Activated gamma-delta T cell treated with anti-CD3 and anti-CD28 coated beads, Interleukin-2, amount 50 U/mL, for 16 hours (primary cell): ENCODE results near the gene SEC61A2.
"Not testable (repeated sequence)": the region's sequence is repeated elsewhere in the genome, so short reads cannot be mapped to it uniquely, and the experiment has no call there.

ENCODE experiments used
- DNase-seq: peaks from one replicate; pipeline ENCODE4 v3.0.0-alpha.2; 2020; ENCODE audit warnings: low read depth

The SEC61A2 gene

GRCh38 chr10:12129222-12130111 lies at the start of gene SEC61A2:
Gene SEC61A2, plus strand, starts transcription at chr10:12129677. Its CDS starts 111 bp downstream, at chr10:12129788.
- DNase-seq: peak; percentile 96

GRCh38 chr10:12081470-12081869 lies 48.0 kb upstream of the SEC61A2 start:
- DNase-seq: no peak

GRCh38 chr10:12081879-12082557 lies 47.5 kb upstream of the SEC61A2 start:
- DNase-seq: no peak

- DNase-seq: no peak
Observed at GRCh38 chr10:12088919-12089318, 40.6 kb upstream of the SEC61A2 start.

- no peak for DNase-seq
Observed at GRCh38 chr10:12091421-12091820, 38.1 kb upstream of the SEC61A2 start.

- DNase-seq: not testable (repeated sequence)
Observed at GRCh38 chr10:12097361-12097760, 32.1 kb upstream of the SEC61A2 start.

- no peak for DNase-seq
Observed at GRCh38 chr10:12097791-12098190, 31.7 kb upstream of the SEC61A2 start.

- no peak for DNase-seq
Observed at GRCh38 chr10:12098966-12099365, 30.5 kb upstream of the SEC61A2 start.

GRCh38 chr10:12103802-12104201 lies 25.7 kb upstream of the SEC61A2 start:
- DNase-seq: no peak

GRCh38 chr10:12107781-12108180 lies 21.7 kb upstream of the SEC61A2 start:
- DNase-seq: no peak

- DNase-seq: no peak
Observed at GRCh38 chr10:12109286-12109685, 20.2 kb upstream of the SEC61A2 start.

GRCh38 chr10:12111528-12111927 lies 17.9 kb upstream of the SEC61A2 start:
- DNase-seq: no peak

- DNase-seq: no peak
Observed at GRCh38 chr10:12113627-12114026, 15.8 kb upstream of the SEC61A2 start.

- no peak for DNase-seq
Observed at GRCh38 chr10:12121673-12122072, 7.8 kb upstream of the SEC61A2 start.

- peak; percentile 13 for DNase-seq
Observed at GRCh38 chr10:12130237-12130872, 878 bp downstream of the SEC61A2 start.

GRCh38 chr10:12135631-12136030 lies 6.2 kb downstream of the SEC61A2 start:
- no peak for DNase-seq

GRCh38 chr10:12140038-12140437 lies 10.6 kb downstream of the SEC61A2 start:
- DNase-seq: no peak

- no peak for DNase-seq
Observed at GRCh38 chr10:12144538-12144937, 15.1 kb downstream of the SEC61A2 start.

- no peak for DNase-seq
Observed at GRCh38 chr10:12150163-12150562, 20.7 kb downstream of the SEC61A2 start.

GRCh38 chr10:12154516-12154915 lies 25.0 kb downstream of the SEC61A2 start:
- DNase-seq: no peak

- no peak for DNase-seq
Observed at GRCh38 chr10:12156367-12157123, 27.1 kb downstream of the SEC61A2 start.

- DNase-seq: no peak
Observed at GRCh38 chr10:12158111-12158510, 28.6 kb downstream of the SEC61A2 start.
